Kidney capillary endothelial cell (primary cell): ENCODE data around the gene ADGRB2.

Experiments
- DNase-seq: peaks from one replicate; pipeline ENCODE4 v3.0.0-alpha.2; 2018; ENCODE audit warnings: low spot score

Gene ADGRB2

GRCh38 chr1:31795801-31796621, 31.9 kb upstream of the ADGRB2 start:
- DNase-seq, result peak; percentile 57

DNA sequence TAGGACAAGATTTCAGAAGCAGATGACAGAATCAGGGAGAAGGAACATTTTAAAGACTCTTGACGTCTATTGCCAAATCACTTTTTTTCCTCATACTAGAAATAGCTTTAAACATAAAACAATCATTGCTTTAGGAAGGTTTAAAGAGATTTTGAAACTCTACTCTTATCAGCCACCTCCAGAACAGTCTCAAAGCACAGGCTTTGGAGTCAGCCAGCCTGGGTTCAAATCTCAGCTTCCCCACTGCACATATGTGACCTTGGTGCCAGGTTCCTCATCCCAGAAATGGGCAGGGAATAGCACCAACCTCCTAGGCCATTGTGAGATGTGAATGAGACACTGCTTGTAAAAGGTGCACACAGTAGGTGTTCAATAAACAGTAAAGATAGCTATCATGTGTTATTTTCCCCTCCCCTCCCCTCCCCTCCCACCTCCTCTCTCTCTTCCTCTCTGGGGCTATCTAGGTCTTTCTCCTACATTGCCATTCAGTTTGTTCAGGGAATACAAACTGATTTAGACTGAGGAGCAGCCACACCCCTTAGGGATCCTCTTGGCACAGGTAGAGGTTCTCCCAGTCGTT, 31.0 kb upstream of the ADGRB2 start:
- no peak for DNase-seq

DNA sequence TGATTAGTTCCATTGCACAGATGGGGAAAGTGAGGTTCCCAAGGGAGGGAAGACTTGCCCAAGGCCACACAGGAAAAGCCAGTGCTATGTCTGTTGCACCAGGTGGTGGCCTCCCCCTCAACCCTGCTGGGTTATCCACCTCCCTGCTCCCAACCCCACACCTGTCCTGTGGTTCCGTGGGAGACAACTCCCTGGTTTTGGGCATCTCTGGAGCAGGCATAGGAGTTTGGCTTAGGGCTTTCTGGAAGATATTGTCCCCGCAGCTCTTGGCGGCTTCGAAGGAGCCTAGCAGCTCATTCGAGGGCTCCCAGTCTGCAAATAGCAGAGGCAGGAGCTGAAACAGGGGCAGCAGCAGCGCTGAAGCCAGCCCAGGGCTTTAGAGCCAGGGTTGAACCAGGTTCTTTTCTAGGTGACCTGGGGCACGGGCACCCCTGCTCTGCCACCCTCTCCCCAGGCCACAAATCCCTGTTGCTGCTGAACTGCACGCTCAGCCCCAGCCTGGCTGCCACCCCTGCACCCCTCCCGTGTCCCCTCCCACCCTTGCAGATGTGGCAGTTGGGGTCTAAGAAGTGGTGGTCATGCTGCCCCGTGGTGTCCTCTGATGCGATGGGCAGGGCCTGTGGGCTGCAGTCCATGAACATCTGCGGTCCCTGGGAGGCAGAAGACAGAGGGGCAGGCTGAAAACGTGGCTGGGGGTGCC, 29.6 kb upstream of the ADGRB2 start:
- DNase-seq, result no peak

DNA sequence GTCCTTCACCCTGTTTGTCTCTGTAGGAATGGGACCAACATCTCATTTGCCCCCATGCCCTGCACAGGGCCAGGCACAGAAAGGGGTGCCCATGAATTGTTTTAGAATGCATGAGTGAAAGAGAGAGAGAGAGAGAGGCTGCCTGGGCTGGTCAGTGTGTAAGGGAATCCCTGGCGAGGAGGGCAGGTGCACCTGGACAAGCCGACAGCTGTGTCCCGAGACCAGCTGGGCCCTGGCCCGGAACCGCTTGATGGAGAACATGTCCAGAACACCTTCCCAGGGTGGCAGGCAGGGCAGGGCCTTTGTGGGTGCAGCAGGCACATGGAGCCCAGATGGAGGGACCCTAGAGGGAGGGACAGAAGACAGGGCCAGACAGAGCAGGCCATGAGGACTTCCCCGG, 28.9 kb upstream of the ADGRB2 start:
- DNase-seq, result no peak

DNA sequence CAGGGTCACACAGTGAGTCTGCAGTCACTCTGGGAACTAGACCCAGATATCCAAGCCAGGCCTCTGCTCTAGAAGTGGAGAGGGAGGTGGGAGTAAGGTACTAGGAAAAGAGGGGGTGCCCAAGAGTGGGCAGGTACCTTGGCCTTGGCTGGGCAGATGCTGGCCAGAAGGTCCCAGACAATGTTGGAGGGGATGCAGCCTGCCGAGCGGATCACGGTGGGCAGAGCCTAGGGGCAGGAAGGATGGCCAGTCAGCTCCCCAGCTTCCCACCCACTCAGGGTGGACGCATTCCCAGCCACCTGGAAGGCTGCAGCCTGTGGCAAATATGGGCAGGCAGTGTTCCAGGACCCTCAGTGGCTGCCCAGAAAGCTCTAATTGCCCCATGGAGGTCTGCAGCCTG, 28.4 kb upstream of the ADGRB2 start:
- no peak for DNase-seq

- DNase-seq, result no peak
These were observed 28.0 kb upstream of the ADGRB2 start for GRCh38 chr1:31792116-31792515.

GRCh38 chr1:31791131-31791858, 27.2 kb upstream of the ADGRB2 start:
- DNase-seq, result no peak

DNA sequence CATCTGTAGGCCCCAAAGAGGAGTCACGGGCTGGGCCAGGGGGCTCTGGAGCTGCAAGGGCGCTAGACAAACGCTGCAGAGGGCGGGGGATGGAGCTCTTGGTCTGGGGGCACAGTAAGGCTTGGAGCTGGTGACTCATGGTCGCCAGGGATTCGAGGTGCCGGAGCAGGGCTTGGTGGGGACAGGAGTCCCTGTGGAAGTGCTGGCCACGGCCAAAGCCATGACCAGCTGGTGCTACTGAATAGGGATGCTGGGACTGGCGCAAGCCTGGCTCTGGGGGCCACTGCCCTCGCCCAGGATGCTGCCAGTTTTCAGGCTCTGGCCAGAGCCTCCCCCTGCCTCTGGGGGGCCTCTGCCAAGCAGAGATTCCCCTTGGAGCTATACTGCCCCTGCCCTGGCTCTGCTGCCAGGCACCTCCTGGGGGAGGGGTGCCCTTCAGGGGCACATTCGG, 26.5 kb upstream of the ADGRB2 start:
- no peak for DNase-seq

DNA sequence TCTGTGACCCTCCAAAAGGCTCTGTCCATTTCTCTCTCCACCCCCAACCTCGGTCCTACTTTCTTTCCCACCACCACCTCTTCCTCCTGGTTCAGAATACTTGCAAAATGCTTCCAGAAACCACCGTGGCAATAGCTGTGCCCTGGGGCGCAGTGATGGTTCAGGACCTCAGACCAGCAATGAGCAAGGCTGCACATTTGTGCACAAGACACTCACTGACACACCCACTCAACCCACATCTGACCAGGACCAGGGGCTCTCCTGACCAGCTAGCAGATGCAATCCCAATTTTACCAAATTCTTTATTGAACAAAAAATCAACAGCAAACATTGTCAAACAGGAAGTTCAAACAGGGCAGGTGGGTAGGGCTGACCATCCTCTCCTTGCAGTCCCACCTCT, 26.0 kb upstream of the ADGRB2 start:
- DNase-seq, result no peak

- peak; percentile 75 for DNase-seq
These were observed 25.3 kb upstream of the ADGRB2 start for GRCh38 chr1:31789259-31790065.

GRCh38 chr1:31788825-31789256, 24.7 kb upstream of the ADGRB2 start:
- DNase-seq, result no peak

GRCh38 chr1:31788138-31788824, 24.1 kb upstream of the ADGRB2 start:
- DNase-seq, result peak; percentile 83

DNA sequence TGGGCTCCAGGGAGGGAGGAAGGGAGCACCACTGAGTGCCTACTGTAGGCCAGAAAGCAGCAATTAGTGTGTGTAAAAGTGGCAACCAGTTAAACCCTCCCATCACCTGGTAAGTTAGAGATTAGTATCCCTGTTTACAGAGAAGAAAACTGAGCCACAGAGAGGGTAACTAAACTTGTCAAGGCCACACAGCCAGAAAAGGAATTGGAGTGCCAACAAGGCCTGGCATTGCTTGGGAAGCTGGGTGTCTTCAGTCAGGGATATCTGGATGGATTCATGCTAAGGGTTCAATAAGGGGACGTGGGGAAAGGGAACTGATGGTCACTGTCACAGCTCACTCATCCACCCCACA, 23.6 kb upstream of the ADGRB2 start:
- DNase-seq, result no peak

- DNase-seq, result no peak
These were observed 23.1 kb upstream of the ADGRB2 start for GRCh38 chr1:31787261-31787660.

GRCh38 chr1:31786366-31787060, 22.4 kb upstream of the ADGRB2 start:
- DNase-seq, result no peak

GRCh38 chr1:31785947-31786290, 21.8 kb upstream of the ADGRB2 start:
- no peak for DNase-seq

GRCh38 chr1:31785020-31785946, 21.1 kb upstream of the ADGRB2 start:
- no peak for DNase-seq

GRCh38 chr1:31784356-31785019, 20.3 kb upstream of the ADGRB2 start:
- DNase-seq, result no peak

DNA sequence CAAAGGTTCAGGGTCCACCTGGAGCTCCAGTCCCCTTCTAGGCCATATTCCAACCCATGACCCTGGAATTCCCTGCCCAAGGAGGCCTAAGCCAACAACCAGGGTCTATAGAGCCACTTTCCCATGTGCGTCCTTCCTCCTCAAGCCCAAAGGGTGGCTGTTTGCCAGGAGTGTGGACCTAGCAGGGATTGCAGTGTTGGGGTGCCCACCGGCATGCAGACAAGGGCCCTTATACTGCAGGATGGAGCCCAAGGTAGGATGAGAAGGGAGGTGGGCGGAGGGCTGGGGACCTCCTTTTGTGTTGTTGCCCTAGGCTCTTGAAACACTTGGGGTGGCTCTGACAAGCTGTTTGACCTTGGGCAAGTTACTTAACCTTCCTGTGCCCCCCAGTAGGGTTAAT, 19.7 kb upstream of the ADGRB2 start:
- DNase-seq, result no peak
